ENCODE results near the gene TRIM38.

DNA sequence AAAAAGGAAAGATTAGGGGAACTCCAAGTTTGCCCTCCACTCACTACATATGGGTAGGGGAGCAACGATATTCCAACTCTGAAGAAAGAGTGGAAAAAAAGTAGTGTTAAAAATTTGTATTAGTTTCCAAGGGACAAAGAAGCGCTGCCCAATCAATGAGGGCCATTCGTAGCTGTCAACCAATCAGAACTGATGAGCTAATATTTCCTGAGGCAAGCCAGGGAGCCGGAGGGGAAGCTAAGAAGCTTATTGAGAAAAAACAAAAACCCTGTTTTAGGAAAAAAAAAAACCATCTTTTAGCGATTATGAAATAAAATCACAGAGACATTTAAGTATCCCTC lies 59.5 kb downstream of the TRIM38 start:
- TF ChIP-seq EZH2 (IDR thresholded peaks at IDR 0.05; ENCODE audit: insufficient read depth, low read length), result no peak
- TF ChIP-seq, protein P1, sequence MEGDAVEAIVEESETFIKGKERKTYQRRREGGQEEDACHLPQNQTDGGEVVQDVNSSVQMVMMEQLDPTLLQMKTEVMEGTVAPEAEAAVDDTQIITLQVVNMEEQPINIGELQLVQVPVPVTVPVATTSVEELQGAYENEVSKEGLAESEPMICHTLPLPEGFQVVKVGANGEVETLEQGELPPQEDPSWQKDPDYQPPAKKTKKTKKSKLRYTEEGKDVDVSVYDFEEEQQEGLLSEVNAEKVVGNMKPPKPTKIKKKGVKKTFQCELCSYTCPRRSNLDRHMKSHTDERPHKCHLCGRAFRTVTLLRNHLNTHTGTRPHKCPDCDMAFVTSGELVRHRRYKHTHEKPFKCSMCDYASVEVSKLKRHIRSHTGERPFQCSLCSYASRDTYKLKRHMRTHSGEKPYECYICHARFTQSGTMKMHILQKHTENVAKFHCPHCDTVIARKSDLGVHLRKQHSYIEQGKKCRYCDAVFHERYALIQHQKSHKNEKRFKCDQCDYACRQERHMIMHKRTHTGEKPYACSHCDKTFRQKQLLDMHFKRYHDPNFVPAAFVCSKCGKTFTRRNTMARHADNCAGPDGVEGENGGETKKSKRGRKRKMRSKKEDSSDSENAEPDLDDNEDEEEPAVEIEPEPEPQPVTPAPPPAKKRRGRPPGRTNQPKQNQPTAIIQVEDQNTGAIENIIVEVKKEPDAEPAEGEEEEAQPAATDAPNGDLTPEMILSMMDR (IDR thresholded peaks at IDR 0.05; ENCODE audit: insufficient read depth, low read depth, low read length), result no peak

Data from astrocyte (in vitro differentiated cells and primary cell).